Astrocyte of the spinal cord (primary cell): ENCODE measurements around the gene SLC51A.
"Not testable (repeated sequence)": the region's sequence is repeated elsewhere in the genome, so short reads cannot be mapped to it uniquely, and the experiment has no call there.

Experiments
- DNase-seq: peaks from one replicate; pipeline ENCODE4 v3.0.0; 2011; ENCODE audit warnings: low read depth, low spot score
- H3K4me3 ChIP-seq: 2 replicates; pipeline ENCODE4 v1.5.1; 2011; ENCODE audit warnings: low read depth, mild to moderate bottlenecking, low read length, moderate library complexity
- in situ Hi-C: cut with HindIII; loops from 2 replicates; pipeline ENCODE4 v1.10.0; 2017; ENCODE audit warnings: low sequenced_read_pairs
- TF ChIP-seq, protein P1 (sequence below): IDR thresholded peaks from 2 replicates; pipeline ENCODE4 v1.5.1; 2012; ENCODE audit warnings: low read depth, mild to moderate bottlenecking, low read length, inconsistent platforms

Gene SLC51A

DNA sequence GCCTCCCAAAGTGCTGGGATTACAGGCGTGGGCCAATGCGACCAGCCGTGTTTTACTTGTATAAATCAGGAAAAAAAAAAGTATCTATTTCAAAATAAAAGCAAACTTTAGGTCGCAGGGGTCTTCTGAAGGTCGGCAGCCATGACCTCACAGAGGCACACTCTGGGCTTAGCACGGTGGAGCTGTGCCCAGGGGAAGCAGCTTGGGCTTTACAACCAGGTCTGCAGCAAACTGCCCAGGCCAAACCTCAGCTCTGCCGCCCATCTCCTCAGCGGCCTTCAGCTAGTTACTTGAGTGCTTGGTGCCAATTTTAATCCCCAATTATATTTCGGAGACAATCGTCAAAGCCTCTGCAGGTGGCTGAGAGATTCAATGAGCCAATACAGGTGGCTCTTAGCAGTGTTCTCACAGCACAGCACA is 35.2 kb upstream of the SLC51A start:
- no peak overlapping the region for H3K4me3 ChIP-seq
- TF ChIP-seq, protein P1, sequence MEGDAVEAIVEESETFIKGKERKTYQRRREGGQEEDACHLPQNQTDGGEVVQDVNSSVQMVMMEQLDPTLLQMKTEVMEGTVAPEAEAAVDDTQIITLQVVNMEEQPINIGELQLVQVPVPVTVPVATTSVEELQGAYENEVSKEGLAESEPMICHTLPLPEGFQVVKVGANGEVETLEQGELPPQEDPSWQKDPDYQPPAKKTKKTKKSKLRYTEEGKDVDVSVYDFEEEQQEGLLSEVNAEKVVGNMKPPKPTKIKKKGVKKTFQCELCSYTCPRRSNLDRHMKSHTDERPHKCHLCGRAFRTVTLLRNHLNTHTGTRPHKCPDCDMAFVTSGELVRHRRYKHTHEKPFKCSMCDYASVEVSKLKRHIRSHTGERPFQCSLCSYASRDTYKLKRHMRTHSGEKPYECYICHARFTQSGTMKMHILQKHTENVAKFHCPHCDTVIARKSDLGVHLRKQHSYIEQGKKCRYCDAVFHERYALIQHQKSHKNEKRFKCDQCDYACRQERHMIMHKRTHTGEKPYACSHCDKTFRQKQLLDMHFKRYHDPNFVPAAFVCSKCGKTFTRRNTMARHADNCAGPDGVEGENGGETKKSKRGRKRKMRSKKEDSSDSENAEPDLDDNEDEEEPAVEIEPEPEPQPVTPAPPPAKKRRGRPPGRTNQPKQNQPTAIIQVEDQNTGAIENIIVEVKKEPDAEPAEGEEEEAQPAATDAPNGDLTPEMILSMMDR, result no peak
- DNase-seq, result no peak
- in situ Hi-C loops, result no loop called here

DNA sequence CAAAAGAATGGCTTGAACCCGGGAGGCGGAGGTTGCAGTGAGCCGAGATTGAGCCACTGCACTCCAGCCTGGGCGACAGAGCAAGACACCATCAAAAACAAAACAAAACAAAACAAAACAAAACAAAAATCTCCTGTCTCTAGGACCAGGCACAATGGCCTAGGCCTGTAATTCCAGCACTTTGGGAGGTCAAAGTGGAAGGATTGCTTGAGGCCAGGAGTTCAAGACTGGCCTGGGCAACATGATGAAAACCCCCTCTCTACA is 32.2 kb upstream of the SLC51A start:
- DNase-seq, H3K4me3 ChIP-seq, in situ Hi-C loops: not testable (repeated sequence)

DNA sequence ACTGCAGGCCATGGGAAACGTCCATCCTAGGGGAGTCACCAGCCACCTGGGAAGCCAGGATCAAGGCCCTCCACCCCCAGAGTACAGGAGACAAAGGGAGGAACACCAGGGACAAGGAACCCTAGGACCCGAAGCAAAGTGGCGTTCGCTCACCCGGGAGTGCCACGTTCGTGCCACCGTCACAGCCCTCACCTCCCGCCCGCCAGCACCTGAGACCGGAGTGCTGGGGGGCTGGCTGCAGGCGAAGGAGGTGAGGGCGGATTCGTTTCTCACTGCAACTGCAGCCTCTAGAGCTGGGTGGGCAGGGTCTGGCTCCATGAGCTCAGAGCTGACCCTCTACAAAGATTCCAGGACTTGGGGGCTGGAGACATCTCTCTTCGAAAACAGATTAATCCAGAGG is 31.5 kb upstream of the SLC51A start:
- TF ChIP-seq, protein P1, result no peak
- DNase-seq, result no peak
- in situ Hi-C loops, result no loop called here
- H3K4me3 ChIP-seq, result no peak overlapping the region

DNA sequence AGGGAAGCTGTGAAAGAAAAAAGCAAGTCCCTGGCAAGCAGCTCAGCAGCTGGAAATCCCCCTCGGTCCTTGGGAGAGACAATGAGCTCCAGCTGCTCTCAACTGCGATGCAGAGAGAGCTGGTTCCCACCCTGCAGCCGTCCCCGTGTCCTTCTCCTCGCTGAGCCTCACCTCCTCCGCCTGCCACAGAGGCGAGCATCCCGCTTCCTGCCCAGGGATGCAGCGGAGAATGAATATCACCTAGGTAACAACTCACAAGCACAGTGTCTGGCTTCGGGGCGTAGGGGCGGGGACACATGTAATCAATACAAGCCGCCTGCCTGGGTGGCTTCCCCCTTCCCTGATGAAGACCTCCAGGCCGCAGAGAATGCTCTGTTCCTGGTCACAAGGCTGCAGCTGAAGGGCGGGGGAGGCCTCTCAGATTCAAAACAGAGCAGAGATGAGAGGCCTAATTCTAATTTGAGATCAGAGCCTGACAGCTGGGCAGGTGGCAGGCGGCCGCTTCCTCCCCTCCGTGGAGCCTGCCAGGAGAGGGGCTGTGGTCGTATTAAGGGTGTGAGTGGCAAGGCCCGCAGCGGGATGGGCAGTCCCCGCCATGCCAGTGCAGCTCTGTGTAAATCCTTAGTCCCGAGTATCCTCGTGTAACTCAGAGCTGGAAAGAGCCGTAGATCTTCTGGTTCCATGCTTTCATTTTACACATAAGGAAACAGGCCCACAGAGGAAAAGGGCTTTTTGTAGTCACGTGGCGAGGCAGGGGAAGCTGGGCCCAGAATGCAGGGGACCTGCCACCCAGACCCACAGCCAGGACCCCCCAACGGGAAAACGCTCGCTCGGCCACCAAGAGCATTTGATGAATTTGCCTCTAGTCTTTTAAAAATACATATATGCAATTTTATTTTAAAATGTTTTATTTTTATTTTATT is 29.4 kb upstream of the SLC51A start:
- TF ChIP-seq, protein P1, result no peak
- H3K4me3 ChIP-seq, result no peak overlapping the region
- in situ Hi-C loops, result no loop called here
- no peak for DNase-seq

DNA sequence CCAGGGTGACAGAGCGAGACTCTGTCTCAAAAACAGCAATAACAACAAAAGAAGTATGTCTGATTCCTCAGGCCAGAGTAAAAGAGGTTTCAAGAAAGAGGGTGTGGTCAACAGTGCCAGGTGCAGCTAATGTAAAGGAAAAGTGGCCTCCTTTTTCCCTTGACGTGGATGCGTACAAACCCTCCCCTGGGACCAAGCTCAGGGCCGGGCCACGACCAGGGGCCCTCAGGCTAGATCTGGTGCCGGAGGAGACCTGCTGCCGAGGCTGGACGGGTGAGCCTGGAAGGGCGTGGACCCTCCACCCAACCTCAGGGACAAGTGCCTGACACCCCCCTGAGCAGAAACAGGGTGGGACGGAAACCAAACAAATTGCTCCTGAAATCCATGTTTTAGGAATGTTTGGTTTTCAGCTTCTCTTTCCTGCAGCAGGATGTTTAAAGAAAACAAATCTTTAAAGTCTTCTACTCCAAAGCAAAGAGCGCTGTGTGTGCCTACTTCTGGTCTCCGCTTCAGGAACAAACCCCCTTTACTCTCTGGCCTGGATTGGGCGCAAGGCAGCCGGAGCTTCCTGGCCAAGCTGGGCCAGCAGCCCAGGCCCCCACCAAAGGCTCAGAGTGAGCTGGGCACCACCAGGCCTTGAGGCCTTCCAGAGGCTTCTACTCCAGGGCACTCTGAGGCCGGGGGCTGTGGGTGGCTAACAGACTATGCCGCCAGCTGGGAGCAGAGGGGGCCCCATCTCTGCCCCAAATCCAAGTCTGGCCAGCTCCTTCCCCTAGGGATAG is 26.6 kb upstream of the SLC51A start:
- H3K4me3 ChIP-seq, result no peak overlapping the region
- TF ChIP-seq, protein P1, result no peak
- no peak for DNase-seq
- in situ Hi-C loops, result no loop called here

DNA sequence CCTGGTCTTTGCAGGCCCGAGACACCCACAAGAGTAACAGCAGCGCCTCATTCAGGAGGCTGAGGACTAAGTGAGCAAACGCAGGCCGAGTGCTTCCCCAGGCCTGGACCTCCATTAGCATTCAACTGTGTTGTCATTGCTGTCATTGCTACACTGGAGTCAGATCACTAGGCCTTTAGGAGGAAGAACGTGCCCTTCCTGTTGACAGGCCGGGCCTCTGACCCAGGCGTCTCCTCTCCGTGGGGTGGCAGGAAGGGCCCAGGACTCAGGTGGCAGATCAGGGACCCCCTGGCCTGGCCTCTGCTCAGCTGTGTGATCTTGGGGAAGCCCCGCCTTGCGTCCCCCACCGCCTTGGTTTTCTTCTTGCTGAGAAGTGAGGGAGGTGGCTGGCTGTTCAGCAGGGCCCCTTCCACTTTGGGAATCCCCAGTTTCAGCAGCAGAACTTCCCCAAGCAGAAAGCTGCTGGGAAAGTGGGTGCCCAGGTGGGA is 24.3 kb upstream of the SLC51A start:
- H3K4me3 ChIP-seq, result no peak overlapping the region
- TF ChIP-seq, protein P1, result no peak
- DNase-seq, result no peak
- in situ Hi-C loops, result no loop called here
